Heart left ventricle (tissue), 16 donors: ENCODE results near the gene FBXW8. TPM values are rescaled to one million over a fixed set of nuclear protein-coding genes. Genes with fewer than 3 reads are reported as not detected.

Experiments used
- ATAC-seq, 4 donors: fragments of 200-7000 bp; cut with Tn5 transposase; one replicate each; pipeline ENCODE4 v1.9.1; 2020 to 2022; ENCODE audit warnings: moderate library complexity in 4 of 4, mild to moderate bottlenecking in 3 of 4, moderate number of reproducible peaks in 1 of 4
- DNase-seq, 5 donors: peaks; one replicate each; pipeline ENCODE4 v3.0.0-alpha.2; 2020
- H3K27ac ChIP-seq, 12 donors: fragments of 200-600 bp; sonication (generic) in 4 of 12; one replicate each; pipeline versions ENCODE4 v1.5.0 to v1.8.0; 2016 to 2022; ENCODE audit warnings: mild to moderate bottlenecking in 2 of 12
- H3K27me3 ChIP-seq, 9 donors: fragments of 200-600 bp; sonication (generic) in 2 of 9; one replicate each; pipeline versions ENCODE4 v1.5.1 to v1.8.0; 2016 to 2022; ENCODE audit warnings: mild to moderate bottlenecking in 3 of 9
- H3K36me3 ChIP-seq, 9 donors: fragments of 200-600 bp; sonication (generic) in 2 of 9; one replicate each; pipeline versions ENCODE4 v1.5.0 to v1.8.0; 2018 to 2022; ENCODE audit warnings: mild to moderate bottlenecking in 2 of 9
- H3K4me1 ChIP-seq, 12 donors: fragments of 200-600 bp; sonication (generic) in 4 of 12; one replicate each; pipeline versions ENCODE4 v1.5.0 to v1.8.0; 2016 to 2022; ENCODE audit warnings: mild to moderate bottlenecking in 3 of 12
- H3K4me3 ChIP-seq, 12 donors: fragments of 200-600 bp; sonication (generic) in 4 of 12; one replicate each; pipeline versions ENCODE4 v1.5.0 to v1.8.0; 2017 to 2022; ENCODE audit warnings: mild to moderate bottlenecking in 9 of 12, moderate library complexity in 4 of 12
- H3K9me3 ChIP-seq, 12 donors: fragments of 200-600 bp; sonication (generic) in 4 of 12; one replicate each; pipeline versions ENCODE4 v1.5.0 to v1.8.0; 2016 to 2022; ENCODE audit warnings: mild to moderate bottlenecking in 1 of 12
- POLR2A ChIP-seq, 2 donors: fragments of 450-650 bp; IDR thresholded peaks; one replicate each; pipeline ENCODE4 v1.6.1; 2017; ENCODE audit warnings: antibody characterized with exemption in 2 of 2, mild to moderate bottlenecking in 2 of 2, moderate library complexity in 2 of 2
- WGBS, 4 donors: extraction: QIAGEN DNeasy Blood & Tissue Kit in 2 of 4; methylation state at CpG; one replicate each; pipeline versions ENCODE4 v1.1.5 to v1.1.7; 2013 to 2018; 5-methylcytosine and 5-hydroxymethylcytosine counted together
- intact Hi-C, 10 donors: fragments of 100-400 bp; cut with DNase I; formaldehyde crosslinking; loops; one replicate each; pipeline versions ENCODE4 v1.11.1 to v1.14.2; 2022
- polyA plus RNA-seq, 2 donors: library from polyadenylated mRNA; stranded (reverse); fragments of 200-250 nt; gene quantifications; one replicate each; pipeline ENCODE4 v1.2.3, GENCODE V29; 2013
- total RNA-seq, 9 donors: library from RNA; depleted of rRNA in 2 of 9; stranded (reverse); fragments of >200 nt in 2 of 9; fragmentation: NEBNext Ultra II Directional in 3 of 9; extraction: Animal tissue kit (Norgen Biotek cat#: 25700) in 3 of 9; gene quantifications; one replicate each; pipeline versions ENCODE4 v1.1.0 to v1.2.4, GENCODE V29; 2016 to 2023
- TF ChIP-seq, protein P1 (sequence below), 12 donors: fragments of 200-600 bp; sonication (generic) in 4 of 12; IDR thresholded peaks; one replicate each; pipeline versions ENCODE4 v1.5.0 to v1.8.0; 2018 to 2022; ENCODE audit warnings: antibody characterized with exemption in 12 of 12, mild to moderate bottlenecking in 5 of 12
- donor health status: ischemic (EF 13 %, LVEDD 7.1; RV severe dilation, severe dysfunction).
- donor health status: healthy with polysubstance abuse.
- donor health status: DM: no; HTN: yes; CAD: no.
- donor health status: DM: no; HTN: no; CAD: no.
- donor health status: ischemic (EF 25% LVEDD 6.9; RV normal size, moderate dysfunction).
- donor health status: ischemic (EF 25% LVEDD 5.7; RV mildly dilated, moderate dysfunction).
- donor health status: healthy.
- donor health status: DM: yes; HTN: yes; CAD: no.
- donor health status: ischemic (EF 35%, LVEDD 5.7; RV mildly dilated, moderate dysfunction).
- donor health status: nonischemic (EF 11% LVEDD 7.7; RV severe dilation, severe dysfunction).
- donor health status: DM: yes; HTN: yes; CAD: no.
- donor health status: PGD.
- donor health status: ischemic (EF 29% LVEDD 5.4; RV normal size, mild dysfunction).
- donor health status: nonischemic (EF 23%, LVEDD 6.1; RV moderate dilation, normal function).

FBXW8 gene
- total and polyA plus RNA-seq, 11 donors = 2.4 to 9.7 (median 7.0) TPM

DNA sequence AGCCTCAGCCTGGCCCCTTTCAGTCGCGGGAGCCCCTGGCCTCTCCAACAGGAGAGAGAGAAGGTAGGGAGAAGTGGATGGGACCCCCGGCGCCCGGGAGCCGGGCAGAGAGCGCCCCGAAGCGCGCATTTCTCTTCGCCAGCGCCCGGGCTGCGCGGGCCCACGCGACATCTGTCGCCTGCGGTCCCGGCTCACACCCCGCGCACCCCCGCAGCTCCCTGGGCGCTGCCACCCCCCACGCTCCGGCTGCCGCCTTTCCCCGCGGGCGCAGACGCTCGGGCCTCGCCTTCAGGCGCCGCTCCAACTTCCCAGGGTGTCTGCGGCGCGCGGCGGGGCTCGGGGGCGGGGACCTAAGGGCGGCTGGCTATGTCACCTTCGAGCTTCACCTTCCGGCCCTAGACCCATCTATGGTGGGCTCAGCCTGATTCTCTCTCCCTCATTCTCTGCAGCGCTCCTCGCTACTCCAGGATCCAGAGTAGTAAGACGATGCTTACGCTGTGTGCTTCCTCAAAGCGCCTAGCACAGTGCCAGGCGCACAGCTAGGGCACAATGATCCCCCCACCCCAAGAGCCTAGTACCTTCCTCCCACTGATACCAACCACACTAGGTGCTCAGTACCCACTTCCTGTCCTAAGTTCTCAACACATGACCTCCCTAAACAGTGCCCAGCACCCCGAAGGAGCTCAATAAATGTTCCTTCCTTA, 31.1 kb upstream of the FBXW8 start:
- peaks cover 13 to 84% (median 33%) of the 10 kb centered on the region in 9 donors for H3K27me3 ChIP-seq
- DNase-seq (no peak), ATAC-seq (peak in 1 of 4 donors; percentile 23)
- H3K36me3 ChIP-seq = no peaks in the 10 kb centered on the region
- peaks cover 3 to 41% (median 27%) of the 10 kb centered on the region in 12 donors for H3K4me1 ChIP-seq
- no peak overlapping the region for H3K27ac ChIP-seq
- peaks cover 0 to 6% (median 0%) of the 10 kb centered on the region in 12 donors for H3K9me3 ChIP-seq
- WGBS, 4 donors = 1 to 3% (median 2%) methylated on average over 15 to 52 of the region's 52 CpGs
- intact Hi-C loops = loop anchor here in 8 of 10 donors (2.0 to 10.0 kb wide), 3 partner anchors 175 to 177 kb away; no protein-coding TSS in a partner anchor
- H3K4me3 ChIP-seq = peak overlapping the region; percentile 19 to 60 (median 44)
- TF ChIP-seq, protein P1, sequence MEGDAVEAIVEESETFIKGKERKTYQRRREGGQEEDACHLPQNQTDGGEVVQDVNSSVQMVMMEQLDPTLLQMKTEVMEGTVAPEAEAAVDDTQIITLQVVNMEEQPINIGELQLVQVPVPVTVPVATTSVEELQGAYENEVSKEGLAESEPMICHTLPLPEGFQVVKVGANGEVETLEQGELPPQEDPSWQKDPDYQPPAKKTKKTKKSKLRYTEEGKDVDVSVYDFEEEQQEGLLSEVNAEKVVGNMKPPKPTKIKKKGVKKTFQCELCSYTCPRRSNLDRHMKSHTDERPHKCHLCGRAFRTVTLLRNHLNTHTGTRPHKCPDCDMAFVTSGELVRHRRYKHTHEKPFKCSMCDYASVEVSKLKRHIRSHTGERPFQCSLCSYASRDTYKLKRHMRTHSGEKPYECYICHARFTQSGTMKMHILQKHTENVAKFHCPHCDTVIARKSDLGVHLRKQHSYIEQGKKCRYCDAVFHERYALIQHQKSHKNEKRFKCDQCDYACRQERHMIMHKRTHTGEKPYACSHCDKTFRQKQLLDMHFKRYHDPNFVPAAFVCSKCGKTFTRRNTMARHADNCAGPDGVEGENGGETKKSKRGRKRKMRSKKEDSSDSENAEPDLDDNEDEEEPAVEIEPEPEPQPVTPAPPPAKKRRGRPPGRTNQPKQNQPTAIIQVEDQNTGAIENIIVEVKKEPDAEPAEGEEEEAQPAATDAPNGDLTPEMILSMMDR (IDR thresholded peaks at IDR 0.05) = no peak
- no peak for TF ChIP-seq POLR2A (IDR thresholded peaks at IDR 0.05)

- no peak for TF ChIP-seq POLR2A (IDR thresholded peaks at IDR 0.05)
- TF ChIP-seq, protein P1 (IDR thresholded peaks at IDR 0.05) = no peak
- Histone ChIP-seq H3K9me3 (no peaks in the 10 kb centered on the region), H3K4me3 (peak overlapping the region in 10 of 12 donors; percentile 31 to 60 (median 46)), H3K27ac (no peak overlapping the region), H3K27me3 (peaks cover 13 to 84% (median 33%) of the 10 kb centered on the region in 9 donors), H3K4me1 (peaks cover 3 to 41% (median 27%) of the 10 kb centered on the region in 12 donors), H3K36me3 (no peaks in the 10 kb centered on the region)
- intact Hi-C loops = loop anchor here in 8 of 10 donors (2.0 to 10.0 kb wide), 3 partner anchors 176 to 178 kb away; no protein-coding TSS in a partner anchor
- ATAC-seq (peak in 1 of 4 donors; percentile 13), DNase-seq (no peak)
- 2 to 3% (median 3%) methylated on average over 20 to 21 of the region's 21 CpGs for WGBS, 4 donors
These were observed 30.4 kb upstream of the FBXW8 start for GRCh38 chr12:116880213-116880816.

GRCh38 chr12:116880817-116881324, 29.9 kb upstream of the FBXW8 start:
- intact Hi-C loops = loop anchor here in 8 of 10 donors (2.0 to 10.0 kb wide), 3 partner anchors 176 to 179 kb away; no protein-coding TSS in a partner anchor
- Histone ChIP-seq H3K4me3 (peak overlapping the region in 10 of 12 donors; percentile 31 to 60 (median 46)), H3K36me3 (no peaks in the 10 kb centered on the region), H3K4me1 (peaks cover 3 to 41% (median 27%) of the 10 kb centered on the region in 12 donors), H3K27me3 (peaks cover 13 to 81% (median 33%) of the 10 kb centered on the region in 9 donors), H3K27ac (no peak overlapping the region), H3K9me3 (no peaks in the 10 kb centered on the region)
- 0 to 1% (median 1%) methylated on average over 16 to 65 of the region's 65 CpGs for WGBS, 4 donors
- peak in 3 of 5 donors; percentile 23 to 55 (median 28) for DNase-seq
- peak in 3 of 4 donors; percentile 66 to 90 (median 85) for ATAC-seq
- TF ChIP-seq, protein P1 (IDR thresholded peaks at IDR 0.05) = peak in 2 of 12 donors; percentile 4 to 26
- no peak for TF ChIP-seq POLR2A (IDR thresholded peaks at IDR 0.05)
